Left ventricle myocardium inferior (tissue), 1 donor: ENCODE data around the gene DMAC2. TPM values are rescaled to one million over a fixed set of nuclear protein-coding genes. Genes with fewer than 3 reads are reported as not detected.

Experiments used
- DNase-seq: peaks from one replicate; pipeline ENCODE4 v3.0.0-alpha.2; 2020
- H3K27ac ChIP-seq: fragments of 200-600 bp; replicated peaks from 2 replicates; pipeline ENCODE4 v1.8.0; 2021
- H3K27me3 ChIP-seq: fragments of 200-600 bp; 2 replicates; pipeline ENCODE4 v1.8.0; 2021; ENCODE audit warnings: low read depth
- H3K36me3 ChIP-seq: fragments of 200-600 bp; 2 replicates; pipeline ENCODE4 v1.8.0; 2021
- H3K4me1 ChIP-seq: fragments of 200-600 bp; 2 replicates; pipeline ENCODE4 v1.8.0; 2021
- H3K4me3 ChIP-seq: fragments of 200-600 bp; 2 replicates; pipeline ENCODE4 v1.8.0; 2021; ENCODE audit warnings: mild to moderate bottlenecking, moderate library complexity
- H3K9me3 ChIP-seq: fragments of 200-600 bp; replicated peaks from 2 replicates; pipeline ENCODE4 v1.8.0; 2021
- intact Hi-C: fragments of 100-400 bp; cut with micrococcal nuclease; formaldehyde crosslinking; loops from one replicate; pipeline ENCODE4 v1.11.0; 2022
- total RNA-seq: library from RNA; stranded (reverse); fragmentation: NEBNext Ultra II Directional; extraction: Animal tissue kit (Norgen Biotek cat#: 25700); gene quantifications from one replicate; pipeline ENCODE4 v1.2.1, GENCODE V29; 2021
- TF ChIP-seq, protein P1 (sequence below): fragments of 200-600 bp; IDR thresholded peaks from 2 replicates; pipeline ENCODE4 v1.8.0; 2021; ENCODE audit warnings: antibody characterized with exemption, mild to moderate bottlenecking, borderline replicate concordance
- donor health status: DM: no; HTN: yes; CAD: no; lungs with severe emphysema.

DMAC2 gene
- total RNA-seq, 1 donor from 2014 or later = 125 TPM

DNA sequence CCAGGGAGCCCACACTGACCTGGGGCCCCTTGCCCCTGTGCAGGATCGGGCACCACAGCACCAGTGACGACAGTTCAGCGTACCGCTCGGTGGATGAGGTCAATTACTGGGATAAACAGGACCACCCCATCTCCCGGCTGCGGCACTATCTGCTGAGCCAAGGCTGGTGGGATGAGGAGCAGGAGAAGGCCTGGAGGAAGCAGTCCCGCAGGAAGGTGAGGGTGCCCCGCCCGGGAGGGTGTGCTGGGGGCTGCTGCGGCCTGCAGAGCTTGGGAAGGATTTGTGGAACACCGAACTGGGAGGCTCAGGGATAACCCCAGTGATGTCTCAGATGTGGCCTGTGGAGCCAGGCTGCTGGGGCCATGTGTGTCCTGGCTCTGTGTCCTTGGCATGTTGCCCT is 16.8 kb downstream of the DMAC2 start:
- Histone ChIP-seq H3K4me1 (peaks cover 59% of the 10 kb centered on the region), H3K9me3 (no peaks in the 10 kb centered on the region), H3K27me3 (no peaks in the 10 kb centered on the region), H3K4me3 (no peak overlapping the region), H3K36me3 (peaks cover 70% of the 10 kb centered on the region), H3K27ac (peak overlapping the region; percentile 67)
- intact Hi-C loops = no loop called here
- DNase-seq = no peak
- TF ChIP-seq, protein P1, sequence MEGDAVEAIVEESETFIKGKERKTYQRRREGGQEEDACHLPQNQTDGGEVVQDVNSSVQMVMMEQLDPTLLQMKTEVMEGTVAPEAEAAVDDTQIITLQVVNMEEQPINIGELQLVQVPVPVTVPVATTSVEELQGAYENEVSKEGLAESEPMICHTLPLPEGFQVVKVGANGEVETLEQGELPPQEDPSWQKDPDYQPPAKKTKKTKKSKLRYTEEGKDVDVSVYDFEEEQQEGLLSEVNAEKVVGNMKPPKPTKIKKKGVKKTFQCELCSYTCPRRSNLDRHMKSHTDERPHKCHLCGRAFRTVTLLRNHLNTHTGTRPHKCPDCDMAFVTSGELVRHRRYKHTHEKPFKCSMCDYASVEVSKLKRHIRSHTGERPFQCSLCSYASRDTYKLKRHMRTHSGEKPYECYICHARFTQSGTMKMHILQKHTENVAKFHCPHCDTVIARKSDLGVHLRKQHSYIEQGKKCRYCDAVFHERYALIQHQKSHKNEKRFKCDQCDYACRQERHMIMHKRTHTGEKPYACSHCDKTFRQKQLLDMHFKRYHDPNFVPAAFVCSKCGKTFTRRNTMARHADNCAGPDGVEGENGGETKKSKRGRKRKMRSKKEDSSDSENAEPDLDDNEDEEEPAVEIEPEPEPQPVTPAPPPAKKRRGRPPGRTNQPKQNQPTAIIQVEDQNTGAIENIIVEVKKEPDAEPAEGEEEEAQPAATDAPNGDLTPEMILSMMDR = no peak

DNA sequence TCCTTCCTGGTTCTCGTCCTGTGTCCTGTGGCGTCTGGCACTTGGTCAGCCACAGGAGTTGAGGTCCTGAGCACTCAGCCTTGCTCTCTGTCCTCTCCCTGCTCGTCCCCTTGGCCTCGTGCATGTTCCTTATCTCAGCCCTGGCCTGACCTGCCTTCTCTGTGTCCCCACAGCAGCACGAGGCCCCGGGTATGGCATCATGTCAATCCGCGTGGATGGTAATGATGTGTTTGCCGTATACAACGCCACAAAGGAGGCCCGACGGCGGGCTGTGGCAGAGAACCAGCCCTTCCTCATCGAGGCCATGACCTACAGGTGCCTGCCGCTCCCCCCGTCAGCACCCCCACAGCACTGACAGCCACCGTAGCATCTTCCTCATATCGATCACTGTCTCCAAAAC is 17.3 kb downstream of the DMAC2 start:
- peak; percentile 41 for DNase-seq
- H3K27ac ChIP-seq = peak overlapping the region; percentile 67
- H3K36me3 ChIP-seq = peaks cover 75% of the 10 kb centered on the region
- intact Hi-C loops = no loop called here
- no peaks in the 10 kb centered on the region for H3K27me3 ChIP-seq
- no peak overlapping the region for H3K4me3 ChIP-seq
- TF ChIP-seq, protein P1 = no peak
- H3K4me1 ChIP-seq = peaks cover 54% of the 10 kb centered on the region
- H3K9me3 ChIP-seq = no peaks in the 10 kb centered on the region

DNA sequence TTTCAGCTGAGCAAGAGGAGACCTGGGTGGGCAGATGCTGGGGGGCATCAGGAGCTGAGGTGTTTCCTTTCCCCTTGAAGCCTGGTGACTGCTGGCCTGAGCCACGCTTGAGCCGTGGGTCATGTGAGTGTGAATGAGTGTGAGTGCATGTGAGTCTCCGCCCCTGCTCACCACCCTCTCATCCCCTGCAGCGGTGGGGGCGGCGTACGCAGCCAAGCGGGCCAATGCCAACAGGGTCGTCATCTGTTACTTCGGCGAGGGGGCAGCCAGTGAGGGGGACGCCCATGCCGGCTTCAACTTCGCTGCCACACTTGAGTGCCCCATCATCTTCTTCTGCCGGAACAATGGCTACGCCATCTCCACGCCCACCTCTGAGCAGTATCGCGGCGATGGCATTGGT is 17.7 kb downstream of the DMAC2 start:
- no peak for DNase-seq
- H3K27ac ChIP-seq = peak overlapping the region; percentile 67
- no peak overlapping the region for H3K4me3 ChIP-seq
- H3K36me3 ChIP-seq = peaks cover 80% of the 10 kb centered on the region
- no peaks in the 10 kb centered on the region for H3K27me3 ChIP-seq
- TF ChIP-seq, protein P1 = no peak
- intact Hi-C loops = no loop called here
- no peaks in the 10 kb centered on the region for H3K9me3 ChIP-seq
- peaks cover 50% of the 10 kb centered on the region for H3K4me1 ChIP-seq

DNA sequence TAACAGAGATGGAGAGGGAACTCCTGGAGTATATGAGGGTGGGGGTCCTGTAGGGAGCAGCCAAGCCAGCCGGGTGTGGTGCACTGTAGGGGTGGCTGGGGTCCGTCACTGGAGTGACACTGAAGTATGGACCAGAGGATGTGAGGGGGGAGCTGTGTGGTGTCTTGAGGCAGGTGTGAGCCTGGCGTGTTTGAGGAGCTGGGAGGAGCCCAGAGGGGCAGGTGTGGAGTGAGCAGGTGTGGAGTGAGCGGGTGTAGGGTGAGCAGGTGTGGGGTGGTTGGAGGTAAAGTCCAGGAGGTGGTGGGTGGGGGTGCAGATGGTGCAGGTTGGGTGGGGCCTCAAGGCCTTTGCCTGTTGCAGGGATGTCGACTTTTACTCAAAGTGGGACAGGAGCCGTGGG is 18.4 kb downstream of the DMAC2 start:
- no peak for DNase-seq
- H3K4me1 ChIP-seq = peaks cover 46% of the 10 kb centered on the region
- TF ChIP-seq, protein P1 = no peak
- peaks cover 87% of the 10 kb centered on the region for H3K36me3 ChIP-seq
- peak overlapping the region; percentile 53 for H3K27ac ChIP-seq
- H3K27me3 ChIP-seq = no peaks in the 10 kb centered on the region
- no peak overlapping the region for H3K4me3 ChIP-seq
- no peaks in the 10 kb centered on the region for H3K9me3 ChIP-seq
- intact Hi-C loops = no loop called here

DNA sequence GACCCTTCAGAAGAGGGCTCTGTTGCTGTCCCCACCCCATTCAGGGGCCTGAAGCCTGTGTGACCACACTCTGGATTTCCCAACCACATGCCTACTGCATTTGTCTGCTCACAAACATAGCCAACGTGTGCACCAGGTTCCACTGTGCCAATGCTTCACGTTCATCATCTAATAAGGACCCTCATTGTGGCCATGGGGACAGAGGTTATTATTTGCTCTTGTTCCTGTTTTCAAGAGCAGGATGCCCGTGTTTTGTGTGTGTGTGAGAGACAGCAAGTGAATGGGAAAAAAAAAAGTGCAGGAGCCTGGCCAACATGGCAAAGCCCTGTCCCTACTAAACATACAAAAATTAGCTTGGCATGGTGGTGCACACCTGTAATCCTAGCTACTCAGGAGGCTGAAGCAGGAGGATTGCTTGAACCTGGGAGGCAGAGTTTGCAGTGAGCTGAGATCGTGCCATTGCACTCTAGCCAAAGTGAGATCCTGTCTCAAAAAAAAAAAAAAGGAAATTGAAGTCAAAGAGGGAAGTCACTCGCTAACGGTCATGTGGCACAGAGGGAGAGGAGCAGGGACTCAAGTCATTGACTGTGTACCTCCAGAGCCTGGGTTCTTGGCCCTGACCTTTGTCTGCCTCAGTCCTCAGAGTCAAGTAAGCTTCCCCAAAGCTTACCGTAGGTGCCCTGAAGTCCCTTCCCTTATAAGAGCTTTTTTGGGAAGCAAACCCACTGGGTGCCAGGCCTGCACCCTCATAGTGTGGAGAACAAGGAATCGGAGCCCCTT is 19.4 kb downstream of the DMAC2 start:
- Histone ChIP-seq H3K4me1 (peaks cover 40% of the 10 kb centered on the region), H3K27ac (peak overlapping the region; percentile 53), H3K9me3 (no peaks in the 10 kb centered on the region), H3K4me3 (no peak overlapping the region), H3K36me3 (peaks cover 86% of the 10 kb centered on the region), H3K27me3 (no peaks in the 10 kb centered on the region)
- intact Hi-C loops = no loop called here
- DNase-seq = no peak
- TF ChIP-seq, protein P1 = no peak
